D721Med (cell line): Measurements from ENCODE around the gene PHLPP1.

Source experiments
- DNase-seq: peaks from one replicate; pipeline ENCODE4 v3.0.0; 2011; ENCODE audit warnings: low spot score; ENCODE audit not compliant: insufficient read length
- FAIRE-seq: peaks from 2 replicates; lab custom pipeline; 2011; peaks lifted over from hg19 to GRCh38; lab: Jason Lieb, UNC
- CTCF ChIP-seq: IDR thresholded peaks from 2 replicates; pipeline ENCODE4 v1.5.1; 2012; ENCODE audit warnings: mild to moderate bottlenecking, control low read depth; ENCODE audit not compliant: insufficient read depth; ENCODE audit errors: missing control alignments

The PHLPP1 gene

GRCh38 chr18:62848946-62849345 lies 133.6 kb downstream of the PHLPP1 start:
- no peak for TF ChIP-seq CTCF
- FAIRE-seq: peak; percentile 94
- DNase-seq: no peak

GRCh38 chr18:62850619-62851306 lies 135.4 kb downstream of the PHLPP1 start:
- TF ChIP-seq CTCF: no peak
- DNase-seq: no peak
- FAIRE-seq: peak; percentile 92

GRCh38 chr18:62852851-62853250 lies 137.5 kb downstream of the PHLPP1 start:
- TF ChIP-seq CTCF: no peak
- FAIRE-seq (peak; percentile 92), DNase-seq (no peak)

GRCh38 chr18:62856294-62856693 lies 141.0 kb downstream of the PHLPP1 start:
- TF ChIP-seq CTCF: no peak
- FAIRE-seq: no peak
- no peak for DNase-seq

- FAIRE-seq: peak; percentile 94
- no peak for DNase-seq
- TF ChIP-seq CTCF: no peak
Measured at GRCh38 chr18:62857263-62857976, 142.1 kb downstream of the PHLPP1 start.

- no peak for DNase-seq
- no peak for FAIRE-seq
- TF ChIP-seq CTCF: no peak
Measured at GRCh38 chr18:62860062-62860461, 144.7 kb downstream of the PHLPP1 start.

GRCh38 chr18:62862466-62862865 lies 147.1 kb downstream of the PHLPP1 start:
- TF ChIP-seq CTCF: no peak
- FAIRE-seq: peak; percentile 97
- DNase-seq: no peak
